GM18526 (cell line): ENCODE results near the gene GIT2.

Experiments used
- POLR2A ChIP-seq: IDR thresholded peaks from 3 replicates; pipeline ENCODE4 v1.6.1; 2011; ENCODE audit not compliant: insufficient read length; ENCODE audit errors: extremely low read depth

Gene GIT2

DNA sequence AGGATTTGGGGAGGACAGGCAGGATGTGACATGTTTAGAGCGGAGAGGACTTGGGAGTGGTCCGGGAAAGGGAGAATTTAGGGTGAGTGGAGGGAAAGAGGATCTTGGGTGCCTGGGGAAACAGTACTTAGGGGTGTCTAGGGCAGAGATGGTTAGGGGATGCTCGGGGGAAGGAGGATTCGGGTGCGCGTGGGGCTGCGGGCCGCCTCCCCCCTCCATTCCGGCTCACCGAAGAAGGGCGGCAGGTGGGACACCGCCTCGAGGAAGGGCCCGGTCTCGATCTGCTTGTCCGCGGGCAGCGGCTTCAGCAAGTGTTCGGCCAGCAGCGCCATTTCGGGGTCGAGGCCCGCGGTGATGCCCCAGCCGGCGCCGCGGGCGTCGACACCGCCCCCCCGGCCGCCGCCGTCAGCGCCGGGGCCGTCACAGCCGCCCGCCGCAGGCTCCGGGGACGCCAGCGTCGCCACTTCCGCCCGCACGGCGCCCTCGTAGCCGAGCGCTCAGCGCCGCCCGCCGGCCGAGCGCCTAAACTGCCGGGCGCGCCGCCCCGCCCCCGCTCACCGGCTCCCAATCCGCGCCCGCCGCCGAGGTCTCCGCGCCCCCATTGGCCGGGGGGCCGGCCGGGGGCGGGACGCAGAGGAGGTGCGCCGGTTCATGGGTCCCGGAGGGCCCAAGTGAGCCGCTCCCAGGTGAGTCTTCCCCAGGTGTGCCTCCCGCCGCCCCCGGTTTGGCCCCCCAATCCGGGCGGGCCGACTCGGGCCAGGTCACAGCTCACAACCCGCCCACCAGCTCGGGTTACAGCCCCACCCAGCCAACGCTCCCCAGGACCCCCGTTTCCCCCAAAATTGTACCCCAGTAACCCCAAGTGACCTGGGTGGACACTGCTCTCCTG is 115.9 kb downstream of the GIT2 start, which contains the start of gene GLTP:
Gene GLTP, minus strand, starts transcription at position 499 of the 889 bp plus-strand sequence. Its CDS starts 167 bp downstream, at position 332.
- no peak for TF ChIP-seq POLR2A
